ENCODE measurements around the gene C10orf62.
"Not testable (repeated sequence)": the region's sequence is repeated elsewhere in the genome, so short reads cannot be mapped to it uniquely, and the experiment has no call there.

C10orf62 gene

GRCh38 chr10:97566336-97566996 is 23.1 kb upstream of the C10orf62 start:
- no peak for DNase-seq

GRCh38 chr10:97567891-97568290 is 21.6 kb upstream of the C10orf62 start:
- no peak for DNase-seq

- no peak for DNase-seq
Observed at GRCh38 chr10:97570146-97570788, 19.3 kb upstream of the C10orf62 start.

- no peak for DNase-seq
Observed at GRCh38 chr10:97570789-97571471, 18.6 kb upstream of the C10orf62 start.

GRCh38 chr10:97571622-97572021 is 17.9 kb upstream of the C10orf62 start:
- DNase-seq: no peak

- peak; percentile 71 for DNase-seq
Observed at GRCh38 chr10:97572214-97572989, 17.1 kb upstream of the C10orf62 start, which contains the start of gene ANKRD2. TSS of gene ANKRD2 (plus strand) at chr10:97572779. CDS start at chr10:97572789, 10 bp downstream.

GRCh38 chr10:97573021-97573420 is 16.5 kb upstream of the C10orf62 start:
- no peak for DNase-seq

GRCh38 chr10:97573672-97574071 is 15.8 kb upstream of the C10orf62 start:
- DNase-seq: no peak

GRCh38 chr10:97574374-97575126 is 15.0 kb upstream of the C10orf62 start:
- DNase-seq: peak; percentile 68

- DNase-seq: no peak
Observed at GRCh38 chr10:97575127-97575668, 14.3 kb upstream of the C10orf62 start.

- DNase-seq: not testable (repeated sequence)
Observed at GRCh38 chr10:97576487-97576886, 13.0 kb upstream of the C10orf62 start.

GRCh38 chr10:97577701-97578100 is 11.8 kb upstream of the C10orf62 start:
- no peak for DNase-seq

GRCh38 chr10:97578171-97578844 is 11.2 kb upstream of the C10orf62 start:
- DNase-seq: no peak

GRCh38 chr10:97580421-97581367 is 8.8 kb upstream of the C10orf62 start:
- no peak for DNase-seq

GRCh38 chr10:97582169-97582568 is 7.4 kb upstream of the C10orf62 start:
- no peak for DNase-seq

- DNase-seq: no peak
Observed at GRCh38 chr10:97583476-97583875, 6.0 kb upstream of the C10orf62 start.

GRCh38 chr10:97584060-97584797 is 5.3 kb upstream of the C10orf62 start, which contains the start of gene HOGA1:
TSS of gene HOGA1 (plus strand) at chr10:97584389. CDS start at chr10:97584704, 315 bp downstream.
- peak; percentile 62 for DNase-seq

- DNase-seq: no peak
Observed at GRCh38 chr10:97584798-97585438, 4.6 kb upstream of the C10orf62 start.

GRCh38 chr10:97585439-97585811 is 4.1 kb upstream of the C10orf62 start:
- DNase-seq: no peak

Measured in fibroblast of skin of abdomen (primary cell).